Lung (tissue), 12 donors: ENCODE results near the gene CCDC134. TPM values are rescaled to one million over a fixed set of nuclear protein-coding genes. Genes with fewer than 3 reads are reported as not detected.

Source experiments
- ATAC-seq: fragments of 200-7000 bp; cut with Tn5 transposase; one replicate; pipeline ENCODE4 v1.9.1; 2020; ENCODE audit warnings: moderate number of reproducible peaks; ENCODE audit not compliant: insufficient read depth, low FRiP score
- DNase-seq, 3 donors: peaks; one replicate each; pipeline ENCODE4 v3.0.0-alpha.2; 2013 to 2017
- H3K27ac ChIP-seq, 2 donors: one replicate each; pipeline ENCODE4 v1.5.1; 2013; ENCODE audit warnings: mild to moderate bottlenecking in 2 of 2, moderate library complexity in 2 of 2, control low read depth in 1 of 2, inconsistent platforms in 1 of 2, low read depth in 1 of 2, low read length in 1 of 2
- H3K27me3 ChIP-seq, 3 donors: one replicate each; pipeline ENCODE4 v1.5.1; 2013; ENCODE audit warnings: low read length in 2 of 3; ENCODE audit not compliant: control insufficient read depth in 3 of 3, insufficient read depth in 3 of 3
- H3K36me3 ChIP-seq, 4 donors: one replicate each; pipeline ENCODE4 v1.5.1; 2013; ENCODE audit warnings: low read length in 4 of 4, mild to moderate bottlenecking in 1 of 4, moderate library complexity in 1 of 4; ENCODE audit not compliant: control insufficient read depth in 4 of 4, insufficient read depth in 4 of 4
- H3K4me1 ChIP-seq, 5 donors: one replicate each; pipeline ENCODE4 v1.5.1; 2013; ENCODE audit warnings: low read length in 5 of 5, mild to moderate bottlenecking in 2 of 5, moderate library complexity in 1 of 5; ENCODE audit not compliant: control insufficient read depth in 5 of 5, insufficient read depth in 5 of 5
- H3K4me3 ChIP-seq: one replicate; pipeline ENCODE4 v1.5.1; 2013; ENCODE audit warnings: mild to moderate bottlenecking, control low read depth, moderate library complexity
- H3K9ac ChIP-seq, 2 donors: one replicate each; pipeline ENCODE4 v1.5.1; 2013; ENCODE audit warnings: low read length in 2 of 2, control low read depth in 1 of 2; ENCODE audit not compliant: insufficient read depth in 1 of 2
- H3K9me3 ChIP-seq, 4 donors: one replicate each; pipeline ENCODE4 v1.5.1; 2013; ENCODE audit warnings: low read length in 3 of 4, mild to moderate bottlenecking in 1 of 4, moderate library complexity in 1 of 4; ENCODE audit not compliant: control insufficient read depth in 4 of 4, insufficient read depth in 3 of 4
- WGBS, 2 donors: extraction: QIAGEN DNeasy Blood & Tissue Kit; methylation state at CpG; one replicate each; pipeline ENCODE4 v1.1.7; 2013; 5-methylcytosine and 5-hydroxymethylcytosine counted together
- polyA plus RNA-seq, 2 donors: library from polyadenylated mRNA; stranded (reverse); fragments of 200-250 nt; gene quantifications; one replicate each; pipeline ENCODE4 v1.2.1, GENCODE V29; 2013
- total RNA-seq, 2 donors: library from RNA; depleted of rRNA in 1 of 2; stranded (reverse); fragments of >200 nt in 1 of 2; gene quantifications; one replicate each; pipeline ENCODE4 v1.2.1, GENCODE V29; 2014 to 2021
- TF ChIP-seq, protein P1 (sequence below): IDR thresholded peaks from 2 replicates; pipeline ENCODE4 v1.5.1; 2012; ENCODE audit warnings: mild to moderate bottlenecking; ENCODE audit errors: control extremely low read depth, extremely low read depth
- donor health status: control.
- donor health status: control.
- donor health status: Bipolar disorder and iron deficiency.
- donor health status: healthy.
- donor health status: DM: yes; HTN: yes; CAD: no.

The CCDC134 gene
- total and polyA plus RNA-seq, 4 donors, result 2.5 to 10.6 (median 7.0) TPM

DNA sequence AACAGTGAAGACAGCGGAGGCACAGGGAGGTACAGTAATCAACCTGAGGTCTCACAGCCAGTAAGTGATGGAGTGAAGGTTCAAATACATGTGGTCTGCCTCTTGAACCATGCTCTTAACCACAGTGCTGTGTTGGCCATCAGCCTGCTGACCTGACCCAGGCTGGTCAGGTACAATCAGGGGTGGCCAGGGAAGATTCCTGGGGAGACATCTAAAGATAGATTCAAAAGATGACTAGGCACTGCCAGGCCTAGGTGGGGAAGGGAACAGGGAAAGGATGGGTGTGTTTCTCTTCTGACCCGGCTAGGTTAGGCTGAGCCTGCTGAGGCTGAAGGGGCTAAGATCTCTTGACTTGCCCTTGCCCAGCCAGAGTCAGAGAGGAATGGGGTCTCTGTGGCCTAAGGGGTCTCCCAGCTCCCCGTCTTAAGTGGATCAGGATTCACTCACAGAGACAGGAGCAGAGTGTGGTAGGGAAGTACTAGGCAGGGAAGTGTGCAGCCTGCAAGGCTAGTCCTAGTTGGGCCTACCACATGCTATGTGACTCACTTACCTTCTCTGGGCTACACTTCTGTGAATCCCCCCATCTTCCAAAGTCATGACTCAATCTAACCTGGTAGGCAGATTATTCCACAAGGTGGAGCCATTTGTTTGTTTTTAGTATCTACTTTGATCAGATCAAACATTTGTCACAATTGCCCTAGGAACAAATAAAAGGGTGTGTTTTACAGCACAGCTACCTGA lies 22.0 kb downstream of the CCDC134 start:
- DNase-seq (peak in 2 of 3 donors; percentile 48 to 59), ATAC-seq (peak; percentile 43)
- Histone ChIP-seq H3K27ac (no peak overlapping the region), H3K27me3 (no peaks in the 10 kb centered on the region), H3K9me3 (no peaks in the 10 kb centered on the region), H3K36me3 (peaks cover 0 to 7% (median 5%) of the 10 kb centered on the region in 4 donors), H3K9ac (no peak overlapping the region), H3K4me3 (no peak overlapping the region), H3K4me1 (peaks cover 3 to 26% (median 16%) of the 10 kb centered on the region in 5 donors)
- 86 to 94% methylated on average over 3 of the region's 3 CpGs for WGBS, 2 donors
- TF ChIP-seq, protein P1, sequence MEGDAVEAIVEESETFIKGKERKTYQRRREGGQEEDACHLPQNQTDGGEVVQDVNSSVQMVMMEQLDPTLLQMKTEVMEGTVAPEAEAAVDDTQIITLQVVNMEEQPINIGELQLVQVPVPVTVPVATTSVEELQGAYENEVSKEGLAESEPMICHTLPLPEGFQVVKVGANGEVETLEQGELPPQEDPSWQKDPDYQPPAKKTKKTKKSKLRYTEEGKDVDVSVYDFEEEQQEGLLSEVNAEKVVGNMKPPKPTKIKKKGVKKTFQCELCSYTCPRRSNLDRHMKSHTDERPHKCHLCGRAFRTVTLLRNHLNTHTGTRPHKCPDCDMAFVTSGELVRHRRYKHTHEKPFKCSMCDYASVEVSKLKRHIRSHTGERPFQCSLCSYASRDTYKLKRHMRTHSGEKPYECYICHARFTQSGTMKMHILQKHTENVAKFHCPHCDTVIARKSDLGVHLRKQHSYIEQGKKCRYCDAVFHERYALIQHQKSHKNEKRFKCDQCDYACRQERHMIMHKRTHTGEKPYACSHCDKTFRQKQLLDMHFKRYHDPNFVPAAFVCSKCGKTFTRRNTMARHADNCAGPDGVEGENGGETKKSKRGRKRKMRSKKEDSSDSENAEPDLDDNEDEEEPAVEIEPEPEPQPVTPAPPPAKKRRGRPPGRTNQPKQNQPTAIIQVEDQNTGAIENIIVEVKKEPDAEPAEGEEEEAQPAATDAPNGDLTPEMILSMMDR, result peak; percentile 49

DNA sequence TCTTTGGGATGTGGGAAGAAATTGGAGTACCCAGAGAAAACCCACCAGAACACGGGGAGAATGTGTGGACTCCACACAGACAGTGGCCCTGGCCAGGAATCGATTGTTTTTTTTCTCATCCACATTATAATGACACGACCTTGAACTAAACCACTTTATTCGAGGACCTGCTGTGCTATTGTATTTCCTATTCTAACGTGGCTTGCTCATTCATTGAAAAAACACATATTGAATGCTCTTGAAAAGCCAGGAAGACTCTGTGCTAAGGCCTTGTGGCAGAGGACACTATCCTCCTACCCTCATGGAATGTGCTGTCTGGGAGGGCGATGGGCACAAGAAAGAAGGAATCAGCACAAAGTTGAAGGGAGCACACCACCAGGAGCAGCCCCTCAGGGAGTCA lies 23.3 kb downstream of the CCDC134 start:
- Histone ChIP-seq H3K27me3 (no peaks in the 10 kb centered on the region), H3K36me3 (peaks cover 0 to 7% (median 5%) of the 10 kb centered on the region in 4 donors), H3K9ac (no peak overlapping the region), H3K9me3 (no peaks in the 10 kb centered on the region), H3K4me1 (peaks cover 3 to 31% (median 16%) of the 10 kb centered on the region in 5 donors), H3K27ac (no peak overlapping the region), H3K4me3 (no peak overlapping the region)
- TF ChIP-seq, protein P1, result no peak
- DNase-seq (no peak), ATAC-seq (no peak)
- WGBS, 2 donors, result 87 to 91% methylated on average over 6 of the region's 6 CpGs

DNA sequence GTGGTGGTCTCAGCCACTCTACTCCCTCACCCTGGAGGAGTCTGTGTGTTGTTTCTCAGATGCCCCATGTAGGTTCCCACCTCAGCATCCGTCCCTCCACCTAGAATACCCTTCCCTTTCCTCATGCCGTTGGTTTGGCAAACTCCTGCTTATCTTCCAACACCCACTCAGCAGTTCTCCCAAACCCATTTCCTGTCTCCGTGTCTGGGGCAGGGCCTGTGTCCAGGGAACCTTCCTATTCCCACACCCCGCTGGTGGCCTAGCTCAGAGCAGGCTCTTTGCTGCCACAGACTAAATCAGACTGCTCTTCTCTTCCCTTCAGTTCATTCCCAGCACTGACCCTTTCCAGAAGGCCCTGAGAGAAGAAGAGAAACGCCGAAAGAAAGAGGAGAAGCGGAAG lies 24.9 kb downstream of the CCDC134 start:
- Histone ChIP-seq H3K4me1 (peaks cover 3 to 31% (median 16%) of the 10 kb centered on the region in 5 donors), H3K4me3 (no peak overlapping the region), H3K9me3 (no peaks in the 10 kb centered on the region), H3K9ac (no peak overlapping the region), H3K36me3 (peaks cover 0 to 6% (median 2%) of the 10 kb centered on the region in 4 donors), H3K27me3 (no peaks in the 10 kb centered on the region), H3K27ac (peak overlapping the region in 1 of 2 donors; percentile 7)
- WGBS, 2 donors, result 58 to 70% methylated on average over 7 of the region's 7 CpGs
- TF ChIP-seq, protein P1, result no peak
- DNase-seq (peak; percentile 40 to 67 (median 42)), ATAC-seq (no peak)
